ENCODE results near the gene EML2.
A peak's percentile ranks its signal among the peaks of the same experiment; 100 is the strongest.
"Not testable (repeated sequence)": the region's sequence is repeated elsewhere in the genome, so short reads cannot be mapped to it uniquely, and the experiment has no call there.

Gene EML2

DNA sequence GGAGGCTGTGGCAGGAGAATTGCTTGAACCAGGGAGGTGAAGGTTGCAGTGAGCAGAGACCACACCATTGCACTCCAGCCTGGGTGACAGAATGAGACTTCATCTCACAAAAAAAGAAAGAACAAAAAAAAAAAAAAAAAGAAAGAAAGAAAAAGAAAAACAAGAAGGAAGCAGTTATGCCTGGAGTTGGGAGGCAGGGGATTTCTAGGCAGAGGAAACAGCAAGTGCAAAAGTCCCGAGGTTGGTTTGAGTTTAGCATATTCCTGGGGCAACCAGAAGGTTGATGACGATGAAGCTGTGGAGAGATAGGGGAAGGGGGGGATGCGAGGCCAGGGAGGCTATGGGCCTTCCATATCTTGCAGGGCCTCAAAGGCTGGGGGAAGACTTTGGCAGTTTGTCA, 11.5 kb upstream of the EML2 start:
- DNase-seq = no peak

DNA sequence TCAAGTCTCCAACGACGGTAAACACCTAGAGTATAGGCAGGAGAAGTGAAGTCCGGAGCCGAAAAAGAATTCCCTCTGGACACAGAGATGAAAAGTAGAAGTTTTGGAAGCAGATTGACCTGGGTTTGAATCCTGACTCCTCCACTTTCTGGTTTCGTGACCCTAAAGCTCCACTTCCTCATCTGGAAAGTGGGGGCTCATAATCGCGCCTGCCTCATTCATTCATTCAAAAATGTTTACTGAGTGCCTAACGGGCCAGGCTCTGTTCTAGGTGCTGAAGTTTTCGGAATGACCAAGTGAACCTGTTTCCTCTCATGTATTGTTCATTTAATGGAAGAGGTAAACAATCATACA, 7.1 kb upstream of the EML2 start:
- DNase-seq = no peak

DNA sequence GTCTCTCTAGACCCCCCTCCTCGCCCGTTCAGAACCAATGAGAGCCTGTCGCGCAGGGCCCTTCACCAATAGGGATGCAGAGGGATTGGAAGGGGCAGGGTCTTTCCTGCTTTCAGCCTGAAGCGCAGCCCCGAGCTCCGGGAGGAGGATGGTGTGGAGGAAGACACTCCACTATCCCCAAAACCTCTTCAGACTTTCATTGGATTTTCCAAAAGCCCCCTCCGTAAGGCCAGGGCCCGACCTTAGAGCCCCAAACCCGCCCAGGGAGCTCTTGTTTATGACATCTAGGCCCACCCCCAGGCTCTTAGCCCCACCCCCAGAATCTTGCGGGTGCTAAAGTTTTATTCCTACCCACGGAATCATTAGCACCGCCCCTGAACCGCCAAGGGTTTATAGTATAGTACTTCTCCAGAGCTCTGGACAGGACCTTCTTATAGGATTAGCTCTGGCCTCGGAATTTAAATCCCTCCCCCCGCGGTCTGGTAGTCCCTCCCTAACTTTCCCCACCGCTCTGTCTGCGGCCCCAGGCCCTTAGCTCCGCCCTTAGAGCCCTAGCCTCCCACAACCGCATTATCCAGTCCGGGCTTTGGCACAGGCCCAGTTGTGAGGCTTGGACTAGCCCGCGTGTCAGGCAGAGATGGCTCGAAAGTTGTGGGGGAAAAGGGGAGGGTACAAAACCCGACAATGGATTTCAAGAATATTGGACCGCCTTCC, 6.6 kb upstream of the EML2 start:
- peak; percentile 85 for DNase-seq

DNA sequence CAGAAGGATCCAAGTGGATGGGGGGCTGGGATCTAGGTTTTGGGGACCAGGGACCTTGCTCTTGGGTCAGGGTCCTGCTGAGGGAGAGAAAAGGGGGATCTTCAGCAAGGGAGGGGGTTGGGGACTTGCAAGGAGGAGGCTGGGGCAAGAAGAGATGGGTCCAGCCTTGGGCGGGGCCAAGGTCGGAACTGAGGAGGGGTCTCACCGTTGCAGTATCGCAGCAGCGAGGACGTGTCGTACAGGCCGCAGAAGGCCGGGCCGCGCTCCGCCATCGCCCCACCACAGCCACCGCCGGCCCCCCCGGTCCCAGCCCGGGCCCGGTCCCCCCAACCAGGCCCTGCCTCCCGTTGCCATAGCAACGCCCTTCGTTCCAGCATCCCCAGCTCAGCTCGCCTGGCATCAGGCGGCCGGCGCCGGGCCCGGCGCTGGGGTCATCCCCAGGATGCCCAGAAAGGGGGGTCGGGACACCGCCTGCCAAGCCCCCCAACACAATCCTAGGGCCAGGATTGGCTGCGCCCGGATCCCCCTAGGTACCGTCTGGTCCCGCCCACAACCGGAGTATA, 6.0 kb upstream of the EML2 start:
- DNase-seq = no peak

DNA sequence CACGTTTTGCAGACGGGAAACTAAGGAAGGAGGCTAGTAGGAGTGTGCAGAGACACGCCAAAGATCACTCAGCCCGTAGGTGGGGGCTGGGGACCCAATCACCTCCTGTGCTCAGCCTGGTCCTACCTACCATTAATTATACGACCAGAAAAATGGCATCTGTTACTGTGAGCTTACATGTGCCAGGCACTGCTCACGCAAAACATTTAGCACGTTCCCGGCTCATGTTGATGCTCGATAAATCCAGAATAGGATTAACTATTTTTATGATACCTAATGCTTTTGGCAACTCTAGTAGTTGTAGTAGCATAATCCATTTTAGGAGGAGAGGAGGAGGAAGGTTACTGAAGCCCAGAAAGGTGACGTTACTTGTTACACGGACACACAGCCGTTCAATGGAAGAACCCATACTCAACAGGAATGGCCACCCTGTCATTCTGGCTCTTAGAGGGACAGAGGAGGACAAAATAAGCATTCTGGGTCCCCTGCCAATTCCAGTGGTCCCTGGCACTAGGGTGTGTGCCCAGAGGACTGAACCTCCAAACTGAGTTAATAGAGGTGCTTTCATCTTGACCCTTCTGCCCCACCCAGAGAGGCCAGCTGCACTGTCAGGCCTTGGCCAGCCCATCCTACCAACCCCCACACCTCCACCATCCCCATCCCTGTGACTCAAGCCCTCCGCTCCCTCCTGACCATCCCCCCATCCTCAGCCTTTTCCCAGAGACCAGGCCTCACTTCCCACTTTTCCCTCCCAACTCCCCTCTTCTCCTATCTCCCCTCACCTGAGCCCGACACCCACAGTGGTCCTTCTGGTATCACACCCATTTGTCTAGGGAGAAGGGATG, 5.0 kb upstream of the EML2 start:
- DNase-seq = no peak

DNA sequence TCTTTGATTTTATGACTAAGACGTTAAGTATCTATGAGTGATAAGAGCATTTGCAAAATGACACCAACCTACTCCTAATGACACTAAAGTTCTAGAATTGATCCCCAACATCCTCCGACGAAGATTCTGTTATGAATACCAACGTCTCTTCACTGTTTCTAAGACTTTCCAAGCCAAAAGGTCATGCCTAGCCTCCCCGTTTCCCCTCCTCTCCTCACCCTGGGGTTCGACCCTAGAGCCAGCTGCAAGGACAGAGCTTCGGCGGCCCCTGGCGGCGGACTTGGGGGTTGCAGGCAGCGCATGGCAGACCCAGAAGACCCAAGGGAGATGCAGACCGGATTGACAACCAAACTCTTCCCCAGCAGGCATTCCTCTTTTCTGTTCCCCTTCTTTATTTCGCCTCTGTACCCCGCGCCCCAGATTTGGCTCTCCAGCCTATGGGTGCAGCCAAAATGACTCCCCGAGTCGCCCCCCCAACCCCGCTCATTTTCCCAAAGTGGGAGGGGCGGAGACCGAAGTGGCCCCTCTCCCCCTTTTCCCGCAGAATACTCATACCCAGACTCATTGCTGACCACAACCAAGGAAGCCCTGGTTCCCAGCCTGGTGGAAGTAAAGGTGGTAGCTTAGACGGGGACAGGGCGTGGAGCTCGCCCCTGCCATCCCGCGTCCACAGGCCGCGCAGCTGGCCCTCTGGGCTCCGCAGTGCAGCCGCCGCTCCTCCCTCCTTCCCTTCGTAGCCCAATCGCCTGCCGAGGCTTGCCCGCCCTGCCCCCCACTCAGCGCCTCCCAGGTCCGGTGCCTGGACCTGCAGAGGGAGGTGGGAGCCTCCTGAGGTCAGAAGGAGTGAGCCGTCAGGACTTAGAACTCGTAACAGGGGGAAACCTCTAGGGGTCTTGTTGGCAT, 4.1 kb upstream of the EML2 start:
- peak; percentile 75 for DNase-seq

DNA sequence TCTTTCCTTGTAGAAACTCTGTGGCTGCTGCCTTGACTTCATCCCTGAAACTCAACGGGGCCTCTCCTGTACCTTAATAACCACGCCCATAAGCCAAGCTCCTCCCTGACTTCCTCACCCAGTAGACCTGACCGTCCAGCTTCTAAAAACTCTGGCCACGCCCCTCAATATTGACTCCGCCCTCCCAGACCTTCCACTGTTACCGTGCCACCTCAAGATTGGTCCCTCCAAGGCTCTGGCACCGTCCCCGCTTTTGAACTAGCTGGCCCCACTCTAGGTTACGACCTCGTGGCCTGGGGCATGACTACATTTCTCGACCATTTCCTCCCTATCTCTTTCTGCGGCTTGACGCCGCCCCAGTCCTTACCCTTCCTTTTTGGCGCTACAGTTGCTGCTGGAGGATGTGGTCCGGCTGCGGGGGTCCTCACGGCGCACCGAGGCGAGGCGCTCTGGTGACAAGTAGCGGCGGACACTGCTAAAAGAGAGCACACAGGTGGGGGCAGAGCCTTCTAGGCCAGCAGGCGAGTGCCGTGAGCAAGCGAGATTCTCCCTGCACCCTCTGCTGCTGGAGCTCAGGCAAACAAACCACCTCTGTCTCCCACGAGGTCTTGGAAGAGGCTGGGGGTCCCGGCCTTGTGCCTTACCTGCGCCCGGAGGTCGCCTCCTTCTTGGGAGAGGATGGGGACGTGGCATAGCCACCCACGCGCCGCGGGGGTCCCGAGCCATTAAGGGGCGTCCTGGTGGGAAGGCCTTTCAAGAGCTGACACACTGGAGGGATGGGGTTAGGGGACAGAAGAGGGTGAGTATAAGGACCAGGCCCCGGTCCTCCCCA, 2.3 kb upstream of the EML2 start:
- DNase-seq = peak; percentile 82

DNA sequence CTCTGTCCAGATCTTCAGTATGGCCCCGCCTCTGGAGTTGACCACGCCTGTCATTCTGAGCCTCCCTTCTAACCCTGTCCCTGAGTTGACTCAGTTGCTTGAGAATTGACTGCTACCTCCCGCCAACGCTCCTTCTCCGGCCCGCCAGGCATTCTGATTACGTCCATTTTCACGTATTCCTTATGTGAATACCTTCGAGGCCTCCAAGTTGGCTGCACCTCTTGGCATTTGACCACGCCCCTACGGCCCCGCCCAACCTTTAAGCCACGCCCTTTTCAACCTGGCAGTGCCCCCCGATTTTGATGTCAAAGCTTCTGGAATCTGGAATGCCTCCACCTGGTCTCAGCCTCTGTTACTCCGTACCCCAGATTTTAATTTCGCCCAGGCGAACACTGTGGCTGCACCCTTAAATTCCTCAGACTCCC, 1.7 kb upstream of the EML2 start:
- no peak for DNase-seq

DNA sequence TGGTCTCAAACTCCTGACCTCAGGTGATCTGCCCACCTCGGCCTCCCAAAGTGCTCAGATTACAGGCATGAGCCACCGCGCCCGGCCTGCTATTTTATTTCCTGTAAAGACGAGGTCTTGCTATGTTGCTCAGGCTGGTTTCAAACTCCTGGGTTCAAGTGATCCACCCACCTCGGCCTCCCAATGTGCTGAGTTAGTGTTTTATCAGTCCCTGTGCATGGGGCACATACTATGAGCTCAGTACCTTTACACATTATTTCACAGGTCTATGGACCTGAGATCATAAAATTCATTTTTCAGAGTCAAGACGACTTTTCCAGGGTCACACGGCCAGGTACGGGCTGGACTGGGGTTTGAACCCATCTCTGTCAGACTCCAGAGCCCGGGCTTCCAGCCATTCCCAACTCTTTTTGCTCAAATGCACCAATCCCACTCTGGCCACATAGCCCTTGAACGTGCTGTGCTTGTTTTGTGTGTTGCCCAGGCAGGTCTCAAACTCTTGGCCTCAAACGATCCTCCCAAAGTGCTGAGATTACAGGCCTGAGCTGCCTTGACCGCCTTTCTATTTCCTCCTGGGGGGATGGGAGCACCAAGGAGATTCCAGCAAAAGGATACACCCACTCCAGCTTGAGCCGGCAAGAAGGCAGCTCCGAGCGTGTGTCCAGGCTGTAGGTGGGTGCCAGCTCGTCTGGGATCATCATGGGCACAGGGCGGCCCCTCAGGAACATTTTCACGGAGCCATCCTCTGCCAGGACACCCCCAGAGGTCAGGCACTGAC, 1.1 kb downstream of the EML2 start:
- no peak for DNase-seq

DNA sequence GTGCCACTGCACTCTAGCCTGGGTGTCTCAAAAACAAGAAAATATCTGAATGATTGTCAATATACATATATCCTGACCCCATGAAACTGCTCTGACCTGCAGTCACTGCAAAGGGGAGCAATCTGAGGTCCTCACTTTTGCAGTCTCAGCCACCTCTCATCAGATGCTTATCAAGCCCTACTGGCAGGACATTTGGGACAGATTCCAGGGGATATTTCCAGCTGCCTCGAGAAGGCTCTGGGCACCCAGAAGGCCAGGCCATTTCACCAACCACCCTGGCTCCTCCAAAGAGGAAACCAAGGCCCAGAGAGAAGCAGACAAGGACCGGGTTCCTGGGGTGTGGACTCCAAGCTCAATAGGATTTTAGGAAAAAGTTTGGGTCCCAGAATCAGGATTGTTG, 2.3 kb downstream of the EML2 start:
- no peak for DNase-seq

DNA sequence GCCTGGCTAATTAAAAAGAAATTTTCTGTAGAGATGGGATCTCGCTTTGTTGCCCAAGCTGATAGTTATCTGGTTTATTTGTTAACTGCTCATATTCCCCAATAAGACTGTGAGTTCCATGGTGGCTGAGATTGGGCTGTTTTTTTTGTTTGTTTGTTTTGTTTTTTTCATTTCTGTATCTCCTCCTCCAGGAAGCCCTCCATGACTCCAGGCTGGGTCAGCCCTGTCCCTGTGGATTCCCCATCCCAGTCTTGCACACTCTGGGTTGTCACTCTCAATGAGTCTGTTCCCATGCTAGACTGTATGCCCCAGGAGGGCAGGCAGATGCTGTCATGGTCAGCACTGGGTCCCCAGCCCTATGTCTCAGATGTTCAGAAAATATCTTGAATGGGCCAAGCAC, 2.9 kb downstream of the EML2 start:
- no peak for DNase-seq

DNA sequence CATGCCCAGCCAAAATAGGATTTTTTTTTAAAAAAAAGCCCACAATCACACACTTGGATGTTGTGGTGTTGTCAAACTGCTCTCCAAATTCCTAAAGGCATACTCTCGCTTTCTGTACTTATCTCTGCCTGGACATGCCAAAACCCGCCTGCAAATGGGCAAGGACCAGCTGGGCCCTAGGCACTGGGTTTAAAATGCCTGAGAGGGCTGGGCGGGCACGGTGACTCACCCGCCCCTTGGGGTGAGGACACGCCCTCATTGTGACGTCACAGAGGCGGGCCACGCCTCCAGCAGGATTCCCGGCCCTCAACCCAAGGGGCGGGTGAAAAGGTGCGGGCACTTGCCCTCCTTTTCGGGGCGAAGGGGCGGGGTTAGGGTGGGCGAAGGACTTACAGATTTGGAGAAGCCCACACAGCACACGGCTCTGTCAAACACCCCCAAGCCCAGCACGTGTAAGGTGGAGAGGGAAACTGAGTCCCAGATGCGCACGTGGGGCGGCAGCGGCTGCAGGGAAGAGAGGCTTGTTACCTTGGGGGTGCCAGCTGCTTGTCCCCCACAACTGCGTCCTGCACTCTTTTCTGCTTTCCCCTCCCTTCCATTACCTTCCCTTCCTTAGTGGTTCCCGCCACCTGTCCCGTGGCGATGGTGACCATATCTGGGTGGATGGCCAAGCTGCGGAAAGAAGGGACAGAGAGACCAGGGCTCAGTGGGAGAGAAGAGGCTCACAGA, 6.6 kb downstream of the EML2 start:
- peak; percentile 88 for DNase-seq

DNA sequence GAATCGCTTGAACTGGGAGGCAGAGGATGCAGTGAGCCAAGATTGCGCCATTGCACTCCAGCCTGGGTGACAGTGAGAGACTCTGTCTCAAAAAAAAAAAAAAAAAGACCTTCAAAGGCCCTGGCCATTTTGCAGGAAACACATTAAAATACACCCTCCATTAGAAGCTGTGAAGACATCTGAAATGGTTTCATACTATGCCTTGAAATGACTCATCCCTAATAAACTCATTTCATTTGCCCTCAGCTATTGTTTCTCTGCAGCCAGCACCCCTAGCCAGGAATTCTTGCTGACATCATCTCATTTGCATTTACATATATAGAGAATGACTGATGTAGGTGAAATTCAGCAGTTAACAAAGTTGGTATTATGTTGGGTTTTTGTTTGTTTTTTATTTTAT, 8.7 kb downstream of the EML2 start:
- DNase-seq = no peak

DNA sequence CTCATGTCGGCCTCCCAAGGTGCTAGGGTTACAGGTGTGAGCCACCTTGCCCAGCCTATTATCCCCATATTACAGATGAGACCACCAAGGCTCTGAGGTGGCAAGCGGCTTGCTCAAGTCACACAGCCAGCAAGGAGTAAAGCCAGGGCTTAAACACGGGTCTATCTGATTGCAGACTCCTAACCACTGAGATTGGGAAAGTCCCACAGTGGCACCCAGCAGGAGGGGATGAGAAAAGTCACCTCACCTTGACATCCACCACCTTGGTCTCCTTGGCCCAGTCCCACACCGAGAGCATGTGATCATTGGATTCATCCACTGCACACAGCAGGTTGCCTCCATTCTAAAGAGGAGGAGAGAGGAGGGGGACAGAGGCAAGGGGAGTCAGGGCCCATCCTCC, 9.5 kb downstream of the EML2 start:
- no peak for DNase-seq

DNA sequence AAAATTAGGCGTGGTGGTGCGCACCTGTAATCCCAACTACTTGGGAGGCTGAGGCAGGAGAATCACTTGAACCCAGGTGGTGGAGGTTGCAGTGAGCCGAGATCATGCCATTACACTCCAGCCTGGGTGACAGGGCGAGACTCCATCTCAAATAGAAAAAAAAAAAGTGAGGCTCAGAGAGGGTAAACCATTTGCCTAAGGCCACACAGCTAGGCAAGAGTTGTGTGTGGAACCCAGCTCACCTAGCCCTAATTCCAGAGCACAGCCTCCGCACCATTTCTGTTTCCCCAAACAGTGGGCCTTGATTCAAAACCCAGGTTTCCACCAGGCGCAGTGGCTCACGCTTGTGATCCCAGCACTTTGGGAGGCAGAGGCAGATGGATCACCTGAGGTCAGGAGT, 11.0 kb downstream of the EML2 start:
- not testable (repeated sequence) for DNase-seq

DNA sequence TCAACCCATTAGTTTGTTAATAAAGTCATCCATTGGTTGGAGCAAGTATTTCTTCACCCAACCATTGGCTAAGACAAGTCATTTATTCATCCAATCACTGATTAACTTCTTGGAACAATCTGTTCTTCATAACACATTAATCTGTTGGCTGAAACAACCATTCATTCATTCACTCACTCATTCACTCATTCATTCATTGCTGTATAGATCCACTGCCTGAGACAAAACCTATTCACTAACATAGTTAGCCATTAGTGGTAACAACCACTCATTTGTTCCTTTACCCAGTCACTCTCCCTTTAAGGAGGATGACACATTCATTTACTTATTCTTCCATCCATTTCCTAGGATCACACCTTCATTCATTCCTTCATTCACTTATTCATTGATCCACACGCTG, 15.2 kb downstream of the EML2 start:
- no peak for DNase-seq

DNA sequence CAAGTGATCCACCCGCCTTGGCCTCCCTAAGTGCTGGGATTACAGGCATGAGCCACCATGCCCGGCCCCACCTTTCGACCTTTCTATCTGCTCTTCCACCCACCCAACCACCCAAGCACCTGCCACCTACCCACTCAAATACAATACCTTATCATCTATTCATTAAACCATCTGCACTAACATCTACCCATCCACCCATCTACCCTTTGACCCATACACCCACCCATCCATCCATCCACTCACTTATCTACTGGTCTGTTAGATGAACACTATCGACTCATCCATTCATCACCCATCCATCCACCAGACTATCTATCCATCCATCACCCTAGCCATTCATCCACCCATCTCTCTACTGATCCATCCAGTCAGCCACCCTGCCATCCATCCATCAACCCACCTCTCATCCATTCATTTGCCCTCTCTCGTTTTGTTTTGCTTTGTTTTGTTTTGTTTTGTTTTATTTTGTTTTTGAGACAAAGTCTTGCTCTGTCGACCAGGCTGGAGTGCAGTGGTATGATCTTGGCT, 17.2 kb downstream of the EML2 start:
- no peak for DNase-seq

DNA sequence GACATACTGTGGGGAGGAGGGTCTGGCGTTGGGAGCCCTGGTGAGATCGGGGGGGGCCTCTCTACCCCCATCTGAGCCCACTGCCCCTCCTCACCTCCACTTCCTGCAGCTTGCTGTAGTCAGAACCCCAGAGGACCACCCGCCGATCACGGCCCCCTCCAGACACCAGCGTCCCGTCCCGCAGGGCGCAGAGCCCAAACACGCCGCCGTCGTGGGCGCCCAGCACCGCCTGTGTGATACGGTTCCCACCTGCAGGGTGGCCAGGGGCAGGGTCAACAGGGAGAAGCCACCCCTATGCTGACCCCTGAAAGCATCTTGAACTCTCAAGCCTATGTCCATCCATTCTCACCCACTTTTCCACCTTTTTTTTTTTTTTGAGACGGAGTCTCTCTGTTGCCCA, 17.8 kb downstream of the EML2 start:
- no peak for DNase-seq

DNA sequence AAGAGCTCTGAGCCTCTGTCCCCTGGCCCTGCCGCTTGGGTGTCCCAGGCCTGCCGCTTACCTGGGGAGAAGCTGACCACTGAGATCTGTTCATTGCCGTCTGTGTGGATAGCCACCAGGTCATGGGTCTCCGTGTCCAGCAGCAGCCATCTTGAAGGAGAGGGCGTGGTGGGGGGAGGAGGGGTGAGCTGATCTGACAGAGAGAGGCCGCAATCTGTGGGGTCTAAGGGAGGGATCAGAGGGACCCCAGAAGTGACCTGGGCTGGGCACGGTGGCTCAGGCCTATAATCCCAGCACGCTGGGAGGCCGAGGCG, 22.5 kb downstream of the EML2 start:
- DNase-seq = no peak
